ENCODE data around the gene ATP5MK.

DNA sequence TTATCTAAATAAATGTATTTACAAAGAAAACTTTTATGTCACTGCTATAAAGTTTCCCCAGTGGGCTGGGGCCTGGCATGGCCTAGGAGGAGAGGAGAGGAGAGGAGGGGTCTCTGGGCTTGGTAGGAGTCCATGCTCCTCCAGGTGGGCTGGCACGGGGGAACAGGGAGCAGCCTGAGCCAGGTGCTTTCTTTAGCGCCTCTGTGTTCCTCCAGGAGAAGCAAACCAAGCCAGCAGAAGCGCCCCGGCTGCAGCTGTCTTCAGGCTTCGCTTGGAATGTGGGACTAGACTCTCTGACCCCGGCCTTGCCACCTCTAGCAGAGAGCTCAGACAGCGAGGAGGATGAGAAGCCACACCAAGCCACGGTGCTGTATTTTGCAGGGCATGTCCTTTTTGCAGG, 45.3 kb upstream of the ATP5MK start:
- TF ChIP-seq, protein P1, sequence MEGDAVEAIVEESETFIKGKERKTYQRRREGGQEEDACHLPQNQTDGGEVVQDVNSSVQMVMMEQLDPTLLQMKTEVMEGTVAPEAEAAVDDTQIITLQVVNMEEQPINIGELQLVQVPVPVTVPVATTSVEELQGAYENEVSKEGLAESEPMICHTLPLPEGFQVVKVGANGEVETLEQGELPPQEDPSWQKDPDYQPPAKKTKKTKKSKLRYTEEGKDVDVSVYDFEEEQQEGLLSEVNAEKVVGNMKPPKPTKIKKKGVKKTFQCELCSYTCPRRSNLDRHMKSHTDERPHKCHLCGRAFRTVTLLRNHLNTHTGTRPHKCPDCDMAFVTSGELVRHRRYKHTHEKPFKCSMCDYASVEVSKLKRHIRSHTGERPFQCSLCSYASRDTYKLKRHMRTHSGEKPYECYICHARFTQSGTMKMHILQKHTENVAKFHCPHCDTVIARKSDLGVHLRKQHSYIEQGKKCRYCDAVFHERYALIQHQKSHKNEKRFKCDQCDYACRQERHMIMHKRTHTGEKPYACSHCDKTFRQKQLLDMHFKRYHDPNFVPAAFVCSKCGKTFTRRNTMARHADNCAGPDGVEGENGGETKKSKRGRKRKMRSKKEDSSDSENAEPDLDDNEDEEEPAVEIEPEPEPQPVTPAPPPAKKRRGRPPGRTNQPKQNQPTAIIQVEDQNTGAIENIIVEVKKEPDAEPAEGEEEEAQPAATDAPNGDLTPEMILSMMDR (IDR thresholded peaks at IDR 0.05): no peak
- TF ChIP-seq POLR2A (IDR thresholded peaks at IDR 0.05): no peak
